ENCODE data around the gene MAPRE2.

DNA sequence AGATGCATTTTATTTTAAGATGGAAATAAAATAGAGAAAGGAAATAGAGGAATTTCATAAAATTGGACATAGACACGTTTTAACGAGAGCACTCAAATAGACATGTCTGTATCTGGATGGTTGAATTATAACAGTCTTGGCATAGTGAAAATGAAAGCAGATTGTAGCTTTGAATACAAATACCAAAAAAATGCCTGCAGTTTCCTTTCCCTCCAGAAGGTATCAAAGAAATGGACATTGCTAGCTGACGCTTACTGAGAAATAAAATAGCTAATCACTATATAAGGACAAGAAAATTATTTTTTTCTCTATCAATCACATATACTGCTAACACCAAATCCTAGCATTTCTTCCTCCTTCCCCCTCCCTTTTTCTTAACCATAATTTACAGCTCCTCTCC lies 11.4 kb upstream of the MAPRE2 start:
- TF ChIP-seq, protein P1, sequence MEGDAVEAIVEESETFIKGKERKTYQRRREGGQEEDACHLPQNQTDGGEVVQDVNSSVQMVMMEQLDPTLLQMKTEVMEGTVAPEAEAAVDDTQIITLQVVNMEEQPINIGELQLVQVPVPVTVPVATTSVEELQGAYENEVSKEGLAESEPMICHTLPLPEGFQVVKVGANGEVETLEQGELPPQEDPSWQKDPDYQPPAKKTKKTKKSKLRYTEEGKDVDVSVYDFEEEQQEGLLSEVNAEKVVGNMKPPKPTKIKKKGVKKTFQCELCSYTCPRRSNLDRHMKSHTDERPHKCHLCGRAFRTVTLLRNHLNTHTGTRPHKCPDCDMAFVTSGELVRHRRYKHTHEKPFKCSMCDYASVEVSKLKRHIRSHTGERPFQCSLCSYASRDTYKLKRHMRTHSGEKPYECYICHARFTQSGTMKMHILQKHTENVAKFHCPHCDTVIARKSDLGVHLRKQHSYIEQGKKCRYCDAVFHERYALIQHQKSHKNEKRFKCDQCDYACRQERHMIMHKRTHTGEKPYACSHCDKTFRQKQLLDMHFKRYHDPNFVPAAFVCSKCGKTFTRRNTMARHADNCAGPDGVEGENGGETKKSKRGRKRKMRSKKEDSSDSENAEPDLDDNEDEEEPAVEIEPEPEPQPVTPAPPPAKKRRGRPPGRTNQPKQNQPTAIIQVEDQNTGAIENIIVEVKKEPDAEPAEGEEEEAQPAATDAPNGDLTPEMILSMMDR (IDR thresholded peaks at IDR 0.05; ENCODE audit: poor library complexity, severe bottlenecking) = no peak
- no peak for TF ChIP-seq EZH2 (IDR thresholded peaks at IDR 0.05; ENCODE audit: borderline replicate concordance, insufficient read depth, low read length, poor library complexity, severe bottlenecking)
- no peak for TF ChIP-seq POLR2AphosphoS5 (IDR thresholded peaks at IDR 0.05)
- no peak for TF ChIP-seq EP300 (conservative IDR thresholded peaks at IDR 0.05; ENCODE audit: poor library complexity, severe bottlenecking)
- TF ChIP-seq, protein P2, sequence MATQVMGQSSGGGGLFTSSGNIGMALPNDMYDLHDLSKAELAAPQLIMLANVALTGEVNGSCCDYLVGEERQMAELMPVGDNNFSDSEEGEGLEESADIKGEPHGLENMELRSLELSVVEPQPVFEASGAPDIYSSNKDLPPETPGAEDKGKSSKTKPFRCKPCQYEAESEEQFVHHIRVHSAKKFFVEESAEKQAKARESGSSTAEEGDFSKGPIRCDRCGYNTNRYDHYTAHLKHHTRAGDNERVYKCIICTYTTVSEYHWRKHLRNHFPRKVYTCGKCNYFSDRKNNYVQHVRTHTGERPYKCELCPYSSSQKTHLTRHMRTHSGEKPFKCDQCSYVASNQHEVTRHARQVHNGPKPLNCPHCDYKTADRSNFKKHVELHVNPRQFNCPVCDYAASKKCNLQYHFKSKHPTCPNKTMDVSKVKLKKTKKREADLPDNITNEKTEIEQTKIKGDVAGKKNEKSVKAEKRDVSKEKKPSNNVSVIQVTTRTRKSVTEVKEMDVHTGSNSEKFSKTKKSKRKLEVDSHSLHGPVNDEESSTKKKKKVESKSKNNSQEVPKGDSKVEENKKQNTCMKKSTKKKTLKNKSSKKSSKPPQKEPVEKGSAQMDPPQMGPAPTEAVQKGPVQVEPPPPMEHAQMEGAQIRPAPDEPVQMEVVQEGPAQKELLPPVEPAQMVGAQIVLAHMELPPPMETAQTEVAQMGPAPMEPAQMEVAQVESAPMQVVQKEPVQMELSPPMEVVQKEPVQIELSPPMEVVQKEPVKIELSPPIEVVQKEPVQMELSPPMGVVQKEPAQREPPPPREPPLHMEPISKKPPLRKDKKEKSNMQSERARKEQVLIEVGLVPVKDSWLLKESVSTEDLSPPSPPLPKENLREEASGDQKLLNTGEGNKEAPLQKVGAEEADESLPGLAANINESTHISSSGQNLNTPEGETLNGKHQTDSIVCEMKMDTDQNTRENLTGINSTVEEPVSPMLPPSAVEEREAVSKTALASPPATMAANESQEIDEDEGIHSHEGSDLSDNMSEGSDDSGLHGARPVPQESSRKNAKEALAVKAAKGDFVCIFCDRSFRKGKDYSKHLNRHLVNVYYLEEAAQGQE (IDR thresholded peaks at IDR 0.05; ENCODE audit: borderline replicate concordance) = no peak
- no peak for TF ChIP-seq TAF1 (IDR thresholded peaks at IDR 0.05; ENCODE audit: low read depth)
- TF ChIP-seq RAD21 (conservative IDR thresholded peaks at IDR 0.05) = no peak
- no peak for TF ChIP-seq MXI1 (conservative IDR thresholded peaks at IDR 0.05; ENCODE audit: poor library complexity, severe bottlenecking)
